GM21360 (cell line): ENCODE results near the gene FOXF1.

Experiments used
- ATAC-seq: cut with Tn5 transposase; IDR thresholded peaks from one replicate; pipeline ENCODE4 v1.9.1; 2021; ENCODE audit warnings: mild to moderate bottlenecking, moderate library complexity; ENCODE audit not compliant: unreplicated experiment

Gene FOXF1

GRCh38 chr16:86554917-86555703 is 44.8 kb downstream of the FOXF1 start, which contains the start of gene MTHFSD:
Gene MTHFSD (minus strand): TSS chr16:86555235. CDS start chr16:86555184, 51 bp downstream.
- peak; percentile 70 for ATAC-seq

DNA sequence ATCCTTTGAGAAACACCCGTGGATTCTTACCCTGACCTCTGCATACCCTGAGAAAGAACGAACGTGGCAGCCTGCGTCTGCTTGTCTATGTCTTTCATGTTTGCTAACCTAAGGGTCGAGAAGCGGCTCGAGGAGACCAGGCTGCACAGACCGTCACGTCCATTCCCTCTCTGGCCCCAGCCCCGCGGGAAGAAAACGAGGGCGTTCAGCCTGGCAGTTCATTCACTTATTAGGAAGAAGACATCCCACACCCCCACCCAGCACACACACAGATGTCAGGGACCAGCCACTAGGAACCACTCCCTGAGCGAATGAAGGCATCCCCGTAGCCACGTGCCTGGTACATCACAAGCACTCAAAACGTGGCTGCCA is 45.4 kb downstream of the FOXF1 start:
- no peak for ATAC-seq

DNA sequence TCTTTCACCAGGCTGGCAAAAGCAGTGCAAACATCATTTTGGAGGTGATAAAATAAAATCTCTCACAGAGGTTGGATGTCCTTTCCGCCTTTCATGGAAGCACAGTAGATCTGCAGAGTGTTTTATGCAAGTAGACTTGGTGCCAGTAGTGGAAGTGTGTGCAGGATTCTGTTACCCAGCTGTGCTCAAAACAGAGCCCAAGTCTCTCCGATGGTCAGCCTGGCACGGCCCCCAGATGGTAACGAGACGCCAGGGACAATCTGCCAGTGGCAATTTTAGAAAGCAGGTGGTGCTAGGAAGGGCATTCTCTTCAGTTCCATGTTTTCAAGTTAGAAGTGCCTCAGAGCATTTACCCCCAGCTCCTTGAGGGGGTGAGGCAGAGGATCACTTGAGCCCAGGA is 46.2 kb downstream of the FOXF1 start:
- no peak for ATAC-seq

DNA sequence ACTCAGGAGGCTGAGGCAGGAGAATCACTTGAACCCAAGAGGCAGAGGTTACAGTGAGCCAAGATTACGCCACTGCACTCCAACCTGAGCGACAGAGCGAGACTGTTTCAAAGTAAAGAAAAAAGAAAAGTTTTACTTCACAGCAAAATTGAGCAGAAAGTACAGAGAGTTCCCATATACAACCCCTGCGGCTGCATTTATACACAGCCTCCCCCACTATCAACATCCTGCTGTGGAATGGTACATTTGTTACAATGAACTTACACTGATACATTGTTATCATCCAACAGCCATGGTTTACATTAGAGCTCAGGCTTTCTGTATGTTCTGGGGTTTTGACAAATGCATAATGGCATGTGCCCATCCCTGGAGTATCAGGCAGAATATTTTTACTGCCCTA is 47.3 kb downstream of the FOXF1 start:
- no peak for ATAC-seq

DNA sequence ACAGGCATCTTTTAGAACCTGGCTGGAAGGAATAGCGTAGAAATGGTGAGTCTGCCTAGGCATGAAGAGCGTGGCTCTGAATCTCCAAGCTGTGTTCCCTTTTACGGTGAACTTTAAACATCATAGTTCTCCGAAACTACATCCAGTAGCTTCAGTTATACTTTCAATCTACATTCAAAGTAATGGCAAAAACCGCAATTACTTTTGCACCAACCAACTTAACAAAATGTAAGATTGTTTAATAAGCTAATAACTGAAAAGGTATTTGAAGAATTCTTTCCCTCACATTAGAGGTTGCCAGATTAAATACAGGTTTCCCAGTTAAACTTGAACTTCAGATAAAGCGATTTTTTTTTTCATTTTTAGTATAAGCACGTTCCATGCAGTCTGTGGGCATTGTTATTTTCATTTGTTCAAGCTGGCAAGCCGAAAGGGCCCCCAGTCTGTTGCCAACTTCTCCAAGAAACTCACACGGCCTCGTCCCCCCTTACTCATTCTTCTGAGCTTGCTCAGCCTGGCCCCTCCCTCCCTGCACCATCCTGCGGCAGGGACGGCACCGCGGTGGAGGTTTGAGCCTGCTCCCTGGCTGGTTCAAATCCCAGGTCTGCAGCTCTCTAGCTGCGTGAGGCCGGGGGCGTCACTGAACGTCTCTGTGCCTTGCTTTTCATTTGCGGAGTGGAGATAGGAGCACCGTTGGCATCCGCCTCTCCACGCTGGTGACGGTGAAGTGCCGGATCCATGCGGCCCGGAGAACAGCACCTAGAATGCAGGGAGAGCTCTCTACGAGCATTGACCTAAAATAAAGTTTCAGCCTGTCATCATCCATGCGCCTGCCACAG is 48.2 kb downstream of the FOXF1 start:
- no peak for ATAC-seq

- ATAC-seq, result no peak
Observed at GRCh38 chr16:86559802-86560305, 49.5 kb downstream of the FOXF1 start.

DNA sequence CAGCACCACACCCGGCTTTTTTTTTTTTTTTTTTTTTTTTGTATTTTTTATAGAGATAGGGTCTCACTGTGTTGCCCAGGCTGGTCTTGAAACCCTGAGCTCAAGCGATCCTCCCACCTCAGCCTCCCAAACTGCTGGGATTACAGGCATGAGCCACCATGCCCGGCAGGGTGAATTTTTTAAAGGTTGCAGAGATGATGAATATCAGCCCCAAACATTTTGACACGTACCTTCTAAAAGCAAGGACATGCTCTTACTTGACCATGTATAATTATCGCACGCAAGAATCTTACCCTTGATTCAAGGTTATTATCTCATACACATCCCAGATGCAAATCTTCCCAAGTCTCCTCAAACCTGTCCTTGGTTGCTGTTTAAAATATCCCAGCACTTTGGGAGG is 52.0 kb downstream of the FOXF1 start:
- ATAC-seq, result no peak

- ATAC-seq, result peak; percentile 85
Observed at GRCh38 chr16:86563469-86564345, 53.4 kb downstream of the FOXF1 start.
